Nephron progenitor cell (in vitro differentiated cells): ENCODE measurements around the gene XRCC1.
"Not testable (repeated sequence)": the region's sequence is repeated elsewhere in the genome, so short reads cannot be mapped to it uniquely, and the experiment has no call there.

Experiments used
- DNase-seq: peaks from one replicate; pipeline ENCODE4 v3.0.0; 2021
- H3K27ac Mint-ChIP-seq: 2 replicates; pipeline ENCODE4 v1.8.0; 2021; ENCODE audit warnings: mild to moderate bottlenecking, moderate library complexity, mixed read lengths
- H3K27me3 Mint-ChIP-seq: 2 replicates; pipeline ENCODE4 v1.8.0; 2021; ENCODE audit warnings: mild to moderate bottlenecking, low read depth, mixed read lengths; ENCODE audit not compliant: poor library complexity
- H3K36me3 Mint-ChIP-seq: 2 replicates; pipeline ENCODE4 v1.8.0; 2021; ENCODE audit warnings: low read depth, mixed read lengths
- H3K4me1 Mint-ChIP-seq: 2 replicates; pipeline ENCODE4 v1.8.0; 2021; ENCODE audit warnings: mixed read lengths
- H3K4me3 Mint-ChIP-seq: 2 replicates; pipeline ENCODE4 v1.8.0; 2021; ENCODE audit warnings: mild to moderate bottlenecking, moderate library complexity, mixed read lengths
- H3K9me3 Mint-ChIP-seq: 2 replicates; pipeline ENCODE4 v1.8.0; 2021; ENCODE audit warnings: mild to moderate bottlenecking, moderate library complexity, mixed read lengths
- CTCF ChIP-seq: fragments of 200-600 bp; sonication (generic); IDR thresholded peaks from 2 replicates; pipeline ENCODE4 v1.5.0; 2021; ENCODE audit warnings: antibody characterized with exemption

The XRCC1 gene

DNA sequence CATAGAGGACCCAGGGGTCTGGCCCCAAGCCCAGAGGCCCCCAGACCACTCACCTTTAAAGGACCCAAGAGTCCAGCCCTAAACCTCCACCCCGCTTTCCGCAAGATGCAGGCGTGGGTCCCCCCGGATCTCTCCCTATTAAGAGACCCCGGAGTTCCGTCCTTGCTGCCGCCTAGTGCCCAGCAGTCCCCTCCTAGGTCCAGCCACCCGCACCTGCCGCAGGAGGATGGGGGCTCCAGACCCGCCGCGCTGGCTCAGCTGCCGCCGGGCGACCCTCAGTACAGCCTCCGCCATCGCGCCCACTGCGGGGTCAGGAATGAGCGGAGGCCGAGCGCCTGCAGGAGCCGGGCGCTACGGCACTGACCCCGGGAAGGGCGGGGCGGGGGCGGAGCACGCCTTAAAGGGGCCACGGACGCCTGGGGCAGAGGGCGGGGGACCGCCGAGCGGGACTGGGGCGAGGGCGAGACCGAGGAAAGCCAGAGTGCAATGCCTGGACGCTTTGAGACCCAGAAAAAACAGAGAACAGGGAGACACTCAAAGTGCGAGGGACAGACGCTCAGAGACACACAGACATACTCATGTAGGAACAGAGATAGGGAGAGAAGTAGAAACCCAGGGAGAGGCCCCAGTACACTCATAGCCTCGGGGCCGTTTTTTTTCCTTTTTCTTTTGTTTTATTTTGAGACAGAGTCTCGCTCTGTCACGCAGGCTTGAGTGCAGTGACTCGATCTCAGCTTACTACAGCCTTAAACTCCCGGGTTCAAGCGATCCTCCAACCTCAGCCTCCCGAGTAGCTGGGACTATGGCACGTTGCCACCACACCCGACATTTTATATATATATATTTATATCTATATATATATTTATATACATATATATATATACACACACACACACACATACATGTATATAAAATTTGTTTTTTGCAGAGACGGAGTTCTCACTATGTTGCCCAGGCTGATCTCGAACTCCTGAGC, 48.2 kb downstream of the XRCC1 start, which contains the start of gene ETHE1:
Gene ETHE1 (minus strand): TSS at position 318 of the 976 bp plus-strand sequence. CDS start 24 bp downstream, at position 294.
- no peak within 1 kb of the TSS for H3K27ac Mint-ChIP-seq

GRCh38 chr19:43525836-43526771, 49.2 kb downstream of the XRCC1 start:
- Mint-ChIP-seq H3K27ac (no peak overlapping the region), H3K4me1 (peaks cover 37% of the 10 kb centered on the region), H3K9me3 (no peaks in the 10 kb centered on the region), H3K36me3 (no peaks in the 10 kb centered on the region), H3K27me3 (peaks cover 6% of the 10 kb centered on the region), H3K4me3 (peak overlapping the region; percentile 91)
- peak; percentile 46 for DNase-seq
- no peak for TF ChIP-seq CTCF

More for the DNA sequence above, 48.2 kb downstream of the XRCC1 start, which contains the start of gene ETHE1:
- no peaks in the 10 kb centered on the region for H3K36me3 Mint-ChIP-seq
- peak within 1 kb of the TSS; percentile 91 for H3K4me3 Mint-ChIP-seq
- H3K4me1 Mint-ChIP-seq: peaks cover 37% of the 10 kb centered on the region
- H3K9me3 Mint-ChIP-seq: no peaks in the 10 kb centered on the region
- no peak for TF ChIP-seq CTCF
- peak; percentile 90 for DNase-seq
- peaks cover 6% of the 10 kb centered on the region for H3K27me3 Mint-ChIP-seq

DNA sequence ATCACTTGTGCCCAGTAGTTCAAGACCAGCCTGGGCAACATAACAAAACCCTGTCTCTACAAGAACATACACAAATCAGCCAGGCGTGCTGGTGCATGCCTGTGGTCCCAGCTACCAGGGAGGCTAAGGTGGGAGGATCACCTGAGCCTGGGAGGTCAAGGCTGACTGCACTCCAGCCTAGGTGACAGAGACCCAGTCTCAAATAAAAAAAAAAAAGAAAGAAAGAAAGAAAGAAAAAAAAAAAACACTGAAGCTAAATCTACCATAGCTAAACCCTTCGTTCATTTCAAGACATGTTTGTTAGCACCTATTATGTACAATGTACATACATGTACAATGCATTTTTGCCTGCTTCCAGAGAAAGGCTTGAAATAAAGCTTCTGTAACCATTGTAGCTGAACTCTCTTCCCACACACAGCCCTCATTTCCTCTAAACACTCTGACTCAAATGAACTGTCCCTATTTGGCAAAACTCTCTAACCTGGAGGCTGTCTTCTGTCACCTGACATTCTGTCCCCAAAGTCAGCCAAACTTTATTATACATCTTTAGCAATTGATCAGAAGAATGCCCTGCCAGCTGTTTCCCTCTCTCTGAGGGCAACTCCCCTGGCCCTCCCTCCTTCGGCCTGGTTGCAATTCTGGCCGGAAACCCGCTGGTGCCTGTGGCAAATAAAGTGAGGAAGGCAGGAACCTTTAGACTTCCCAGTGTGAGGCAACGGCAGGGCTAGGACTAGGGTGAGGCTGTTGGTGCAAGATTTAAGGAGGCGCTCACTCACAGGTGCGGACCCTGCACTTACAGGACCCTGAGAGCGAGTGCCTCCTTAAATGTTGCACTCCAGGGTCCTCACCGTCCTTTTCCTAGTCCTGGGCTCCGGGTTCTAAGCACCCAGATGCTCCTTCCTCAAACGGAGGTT, 50.1 kb downstream of the XRCC1 start:
- Mint-ChIP-seq H3K36me3 (no peaks in the 10 kb centered on the region), H3K4me1 (peaks cover 37% of the 10 kb centered on the region), H3K27ac (peak overlapping the region; percentile 0), H3K9me3 (no peaks in the 10 kb centered on the region), H3K4me3 (peak overlapping the region; percentile 91), H3K27me3 (peaks cover 6% of the 10 kb centered on the region)
- TF ChIP-seq CTCF: no peak
- peak; percentile 36 for DNase-seq

DNA sequence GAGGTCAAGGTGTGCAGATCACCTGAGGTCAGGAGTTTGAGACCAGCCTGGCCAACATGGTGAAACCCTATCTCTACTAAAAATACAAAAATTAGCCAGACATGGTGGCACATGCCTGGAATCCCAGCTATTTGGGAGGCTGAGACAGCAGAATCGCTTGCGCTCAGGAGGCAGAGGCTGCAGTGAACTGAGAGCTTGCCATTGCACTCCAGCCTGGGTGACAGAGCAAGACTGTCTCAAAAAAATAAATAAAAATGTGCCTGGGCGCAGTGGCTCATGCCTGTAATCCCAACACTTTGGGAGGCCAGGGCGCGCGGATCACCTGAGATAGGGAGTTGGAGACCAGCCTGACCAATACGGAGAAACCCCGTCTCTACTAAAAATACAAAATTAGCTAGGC, 51.6 kb downstream of the XRCC1 start:
- H3K27me3 Mint-ChIP-seq, H3K4me3 Mint-ChIP-seq, H3K36me3 Mint-ChIP-seq, H3K9me3 Mint-ChIP-seq, DNase-seq, H3K27ac Mint-ChIP-seq: not testable (repeated sequence)
- H3K4me1 Mint-ChIP-seq: peaks cover 43% of the 10 kb centered on the region

DNA sequence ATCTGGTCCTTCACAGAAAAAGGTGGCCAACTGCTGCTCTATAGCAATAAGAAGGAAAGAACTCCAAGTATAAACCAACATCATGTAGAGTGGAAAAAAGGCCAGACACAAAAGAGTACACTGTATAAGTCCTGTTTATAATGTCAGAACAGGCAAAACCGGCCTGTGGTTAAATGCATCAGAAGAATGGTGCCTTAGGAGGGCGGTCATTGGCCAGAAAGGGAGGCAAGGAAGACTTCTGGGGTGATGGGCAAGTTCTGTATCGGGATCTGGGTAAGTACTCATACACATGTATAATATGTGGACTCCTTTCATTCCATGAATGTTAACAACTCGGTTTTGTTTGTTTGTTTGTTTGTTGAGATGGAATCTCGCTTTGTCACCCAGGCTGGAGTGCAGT, 52.4 kb downstream of the XRCC1 start:
- Mint-ChIP-seq H3K27me3 (peaks cover 6% of the 10 kb centered on the region), H3K9me3 (no peaks in the 10 kb centered on the region), H3K27ac (no peak overlapping the region), H3K36me3 (peaks cover 4% of the 10 kb centered on the region), H3K4me3 (no peak overlapping the region), H3K4me1 (peaks cover 41% of the 10 kb centered on the region)
- no peak for TF ChIP-seq CTCF
- no peak for DNase-seq
